B cell (primary cell): ENCODE data around the gene CHN1. TPM values are rescaled to one million over a fixed set of nuclear protein-coding genes. Genes with fewer than 3 reads are reported as not detected.

ENCODE experiments used
- ATAC-seq: fragments of 200-7000 bp; cut with Tn5 transposase; one replicate; pipeline ENCODE4 v1.10.0; 2021; ENCODE audit warnings: low read depth, mild to moderate bottlenecking, moderate number of reproducible peaks, moderate library complexity
- CTCF ChIA-PET: fragments of 350-600 bp; sonication (Branson Sonifier 250); formaldehyde crosslinking; loops from one replicate; lab custom pipeline; 2021; ENCODE audit warnings: antibody characterized with exemption, inconsistent platforms; lab: Charles Lee
- POLR2A ChIA-PET: fragments of 350-600 bp; sonication (Branson Sonifier 250); formaldehyde crosslinking; loops from one replicate; lab custom pipeline; 2021; ENCODE audit warnings: antibody characterized with exemption; lab: Charles Lee
- DNase-seq: peaks from one replicate; pipeline ENCODE4 v3.0.0; 2013
- H2AFZ ChIP-seq: 2 replicates; pipeline ENCODE4 v1.6.1; 2012; ENCODE audit warnings: mild to moderate bottlenecking, low read depth, low read length; ENCODE audit not compliant: insufficient read depth, poor library complexity, severe bottlenecking
- H3K27ac ChIP-seq, 2 donors: 1 replicate in 1 of 2; 2 replicates in 1 of 2; pipeline ENCODE4 v1.5.1; 2012 to 2013; ENCODE audit warnings: low read length in 2 of 2, mild to moderate bottlenecking in 2 of 2, moderate library complexity in 1 of 2
- H3K27me3 ChIP-seq, 4 experiments: fragments of 200-600 bp in 1 of 4; sonication (generic) in 1 of 4; replicated peaks in 1 of 4; 1 replicate in 2 of 4; 2 replicates in 2 of 4; pipeline versions ENCODE4 v1.6.1 to v1.7.0; 2013 to 2016; ENCODE audit warnings: low read length in 3 of 4, mild to moderate bottlenecking in 2 of 4, mixed read lengths in 1 of 4, moderate library complexity in 1 of 4; ENCODE audit not compliant: insufficient read depth in 4 of 4, control insufficient read depth in 3 of 4; ENCODE audit errors: control extremely low read depth in 1 of 4
- H3K36me3 ChIP-seq, 2 experiments: replicated peaks in 1 of 2; 1 replicate in 1 of 2; 2 replicates in 1 of 2; pipeline versions ENCODE4 v1.6.1 to v1.7.1; 2013; ENCODE audit warnings: low read length in 1 of 2; ENCODE audit not compliant: insufficient read depth in 2 of 2, control insufficient read depth in 1 of 2; ENCODE audit errors: control extremely low read depth in 1 of 2, extremely low read depth in 1 of 2
- H3K4me1 ChIP-seq, 2 donors: fragments of 200-600 bp in 1 of 2; sonication (generic) in 1 of 2; 1 replicate in 1 of 2; 2 replicates in 1 of 2; pipeline versions ENCODE4 v1.5.1 to v1.6.1; 2013 to 2017; ENCODE audit warnings: low read length in 2 of 2; ENCODE audit not compliant: control insufficient read depth in 2 of 2, insufficient read depth in 2 of 2
- H3K4me2 ChIP-seq: replicated peaks from 2 replicates; pipeline ENCODE3; 2012; ENCODE audit warnings: mild to moderate bottlenecking, low read depth, low read length; ENCODE audit not compliant: poor library complexity, severe bottlenecking
- H3K4me3 ChIP-seq, 5 experiments: fragments of 200-600 bp in 1 of 5; sonication (generic) in 1 of 5; 1 replicate in 3 of 5; 2 replicates in 2 of 5; pipeline versions ENCODE4 v1.5.1 to v1.7.0; 2011 to 2016; ENCODE audit warnings: low read length in 4 of 5, mild to moderate bottlenecking in 4 of 5, low read depth in 2 of 5, control low read depth in 1 of 5, moderate library complexity in 1 of 5; ENCODE audit not compliant: insufficient read depth in 1 of 5; ENCODE audit errors: control extremely low read depth in 1 of 5, extremely low read depth in 1 of 5
- H3K79me2 ChIP-seq: fragments of 200-600 bp; sonication (generic); one replicate; pipeline ENCODE4 v1.6.0; 2016; ENCODE audit warnings: low read length; ENCODE audit not compliant: control insufficient read depth, insufficient read depth
- H3K9ac ChIP-seq: fragments of 200-600 bp; sonication (generic); 2 replicates; pipeline ENCODE4 v1.6.1; 2017; ENCODE audit warnings: mild to moderate bottlenecking, low read length, moderate library complexity
- H3K9me3 ChIP-seq, 3 donors: one replicate each; pipeline versions ENCODE4 v1.6.1 to v1.7.1; 2013; ENCODE audit warnings: low read length in 2 of 3; ENCODE audit not compliant: control insufficient read depth in 2 of 3, insufficient read depth in 1 of 3; ENCODE audit errors: control extremely low read depth in 1 of 3
- H4K20me1 ChIP-seq: 2 replicates; pipeline ENCODE4 v1.6.0; 2012; ENCODE audit warnings: mild to moderate bottlenecking, low read length; ENCODE audit not compliant: insufficient read depth, control insufficient read depth, poor library complexity, severe bottlenecking
- H3K27ac Mint-ChIP-seq: one replicate; pipeline ENCODE4 v1.8.0; 2021; ENCODE audit warnings: mixed read lengths
- H3K27me3 Mint-ChIP-seq: one replicate; pipeline ENCODE4 v1.8.0; 2021; ENCODE audit warnings: mixed read lengths
- H3K4me1 Mint-ChIP-seq: one replicate; pipeline ENCODE4 v1.8.0; 2021; ENCODE audit warnings: mixed read lengths
- H3K4me3 Mint-ChIP-seq: one replicate; pipeline ENCODE4 v1.8.0; 2021; ENCODE audit warnings: mixed read lengths
- H3K9me3 Mint-ChIP-seq: one replicate; pipeline ENCODE4 v1.8.0; 2022; ENCODE audit warnings: mixed read lengths; ENCODE audit not compliant: insufficient read depth
- CTCF ChIP-seq: fragments of 200-600 bp; IDR thresholded peaks from one replicate; pipeline ENCODE4 v1.8.0; 2022; ENCODE audit warnings: antibody characterized with exemption, mild to moderate bottlenecking
- EZH2 ChIP-seq: IDR thresholded peaks from 2 replicates; pipeline ENCODE4 v1.6.1; 2012; ENCODE audit warnings: borderline replicate concordance, low read depth, mild to moderate bottlenecking, moderate library complexity, low read length; ENCODE audit not compliant: insufficient read depth, poor library complexity, severe bottlenecking
- WGBS: methylation state at CpG from one replicate; pipeline ENCODE4 v1.1.5; 2013; ENCODE audit warnings: missing lambda C conversion rate; ENCODE audit not compliant: insufficient coverage; 5-methylcytosine and 5-hydroxymethylcytosine counted together
- intact Hi-C: fragments of 100-400 bp; cut with micrococcal nuclease; formaldehyde crosslinking; loops from one replicate; pipeline ENCODE4 v1.10.0; 2022
- polyA plus RNA-seq: library from polyadenylated mRNA; depleted of rRNA; stranded (reverse); fragments of >200 nt; gene quantifications from 2 replicates; pipeline ENCODE4 v1.2.3, GENCODE V29; 2012
- total RNA-seq, 2 donors: library from RNA; stranded (reverse); fragments of 120-200 nt in 1 of 2; gene quantifications; 1 replicate in 1 of 2; 2 replicates in 1 of 2; pipeline versions ENCODE4 v1.2.3 to v1.2.4, GENCODE V29; 2013 to 2022

CHN1 gene
- total and polyA plus RNA-seq, 2 donors (not counting 1 experiment from before 2014, with no cell fraction given): 0.79 to 1.4 TPM

- ChIA-PET CTCF (no interaction called here), POLR2A (no interaction called here)
- no peak for ATAC-seq
- H3K9me3 Mint-ChIP-seq: no peaks in the 10 kb centered on the region
- H3K27ac ChIP-seq: no peak overlapping the region
- no peaks in the 10 kb centered on the region for H3K4me1 Mint-ChIP-seq
- TF ChIP-seq EZH2 (no peak), CTCF (no peak)
- DNase-seq: no peak
- no peaks in the 10 kb centered on the region for H3K27me3 Mint-ChIP-seq
- H3K27ac Mint-ChIP-seq: no peak overlapping the region
- H4K20me1 ChIP-seq: no peaks in the 10 kb centered on the region
- no peak overlapping the region for H3K4me3 ChIP-seq
- no peaks in the 10 kb centered on the region for H3K79me2 ChIP-seq
- H3K9me3 ChIP-seq: peaks cover 0 to 4% (median 0%) of the 10 kb centered on the region in 3 donors
- H3K4me2 ChIP-seq: no peak overlapping the region
- WGBS: no CpG with 5 or more reads among the region's 3 CpGs
- H3K36me3 ChIP-seq: no peaks in the 10 kb centered on the region
- H3K4me3 Mint-ChIP-seq: no peak overlapping the region
- no peak overlapping the region for H2AFZ ChIP-seq
- no peaks in the 10 kb centered on the region for H3K4me1 ChIP-seq
- no peaks in the 10 kb centered on the region for H3K27me3 ChIP-seq
- H3K9ac ChIP-seq: no peak overlapping the region
- intact Hi-C loops: no loop called here
Measured at GRCh38 chr2:174882416-174882815, 122.8 kb downstream of the CHN1 start.

GRCh38 chr2:174881678-174882077, 123.5 kb downstream of the CHN1 start:
- H3K27me3 Mint-ChIP-seq: peaks cover 2% of the 10 kb centered on the region
- Histone ChIP-seq H3K9ac (no peak overlapping the region), H3K27me3 (peaks cover 0 to 3% (median 0%) of the 10 kb centered on the region in 4 experiments), H3K36me3 (no peaks in the 10 kb centered on the region), H3K79me2 (no peaks in the 10 kb centered on the region), H3K9me3 (peaks cover 0 to 4% (median 0%) of the 10 kb centered on the region in 3 donors), H3K4me3 (no peak overlapping the region), H3K4me1 (no peaks in the 10 kb centered on the region), H3K27ac (no peak overlapping the region), H4K20me1 (no peaks in the 10 kb centered on the region), H3K4me2 (no peak overlapping the region), H2AFZ (no peak overlapping the region)
- H3K9me3 Mint-ChIP-seq: no peaks in the 10 kb centered on the region
- no peak for TF ChIP-seq EZH2
- TF ChIP-seq CTCF: no peak
- POLR2A ChIA-PET: no interaction called here
- DNase-seq: no peak
- intact Hi-C loops: no loop called here
- no peak overlapping the region for H3K4me3 Mint-ChIP-seq
- H3K27ac Mint-ChIP-seq: no peak overlapping the region
- CTCF ChIA-PET: no interaction called here
- no peak for ATAC-seq
- WGBS: 100% methylated on average over 1 of the region's 2 CpGs
- no peaks in the 10 kb centered on the region for H3K4me1 Mint-ChIP-seq
